IMR-90 (cell line): ENCODE data around the gene TEK. TPM values are rescaled to one million over a fixed set of nuclear protein-coding genes. Genes with fewer than 3 reads are reported as not detected.

Experiments
- ATAC-seq: fragments of 200-7000 bp; cut with Tn5 transposase; 2 replicates; pipeline ENCODE4 v1.9.1; 2020; ENCODE audit warnings: low read depth, mild to moderate bottlenecking, moderate library complexity
- BruUV-seq: library from RNA; stranded (reverse); fragments of 400-500 nt; replicated peaks from 2 replicates; lab custom pipeline; 2021; lab: Mats Ljungman, UMichigan
- CTCF ChIA-PET: fragments of 300-600 bp; formaldehyde crosslinking; extraction: SDS; loops from one replicate; lab custom pipeline; 2021; ENCODE audit warnings: antibody characterized with exemption; lab: Yijun Ruan, JAX
- POLR2A ChIA-PET: fragments of 300-600 bp; sonication (Branson Sonifier 250); formaldehyde crosslinking; loops from one replicate; lab custom pipeline; 2022; ENCODE audit warnings: antibody characterized with exemption; ENCODE audit not compliant: unreplicated experiment; lab: Charles Lee
- DNase-seq: peaks from one replicate; pipeline ENCODE4 v3.0.0; 2013
- H2AFZ ChIP-seq: replicated peaks from 2 replicates; pipeline ENCODE3; 2013; ENCODE audit warnings: low read length, mild to moderate bottlenecking; ENCODE audit not compliant: poor library complexity
- H2AK5ac ChIP-seq: 2 replicates; pipeline ENCODE4 v1.6.1; 2013; ENCODE audit warnings: low read depth, low read length, inconsistent platforms
- H2AK9ac ChIP-seq: replicated peaks from 2 replicates; pipeline ENCODE3; 2013; ENCODE audit warnings: mild to moderate bottlenecking, low read depth, low read length, moderate library complexity; ENCODE audit not compliant: poor library complexity
- H2BK120ac ChIP-seq: 2 replicates; pipeline ENCODE4 v1.6.1; 2013; ENCODE audit warnings: low read depth, low read length, inconsistent platforms
- H2BK15ac ChIP-seq: 3 replicates; pipeline ENCODE4 v1.6.1; 2013; ENCODE audit warnings: low read depth, low read length, inconsistent platforms
- H2BK20ac ChIP-seq: 2 replicates; pipeline ENCODE4 v1.6.1; 2013; ENCODE audit warnings: low read depth, mild to moderate bottlenecking, inconsistent platforms, low read length, moderate library complexity
- H2BK5ac ChIP-seq: 2 replicates; pipeline ENCODE4 v1.6.1; 2013; ENCODE audit warnings: mild to moderate bottlenecking, low read depth, low read length, inconsistent platforms; ENCODE audit not compliant: poor library complexity, severe bottlenecking
- H3K14ac ChIP-seq: replicated peaks from 2 replicates; pipeline ENCODE4 v1.6.1; 2013; ENCODE audit warnings: low read depth, low read length, inconsistent platforms
- H3K18ac ChIP-seq: 2 replicates; pipeline ENCODE4 v1.6.1; 2013; ENCODE audit warnings: low read depth, low read length, control low read depth
- H3K23ac ChIP-seq: 2 replicates; pipeline ENCODE4 v1.6.1; 2013; ENCODE audit warnings: low read depth, low read length, inconsistent platforms
- H3K27ac ChIP-seq: 2 replicates; pipeline ENCODE4 v1.5.1; 2013; ENCODE audit warnings: mild to moderate bottlenecking, control low read depth, low read length; ENCODE audit not compliant: insufficient read depth
- H3K27me3 ChIP-seq: 2 replicates; pipeline ENCODE4 v1.6.1; 2013; ENCODE audit warnings: low read length; ENCODE audit not compliant: control insufficient read depth, insufficient read depth
- H3K36me3 ChIP-seq: 2 replicates; pipeline ENCODE4 v1.6.1; 2013; ENCODE audit warnings: low read length, mixed read lengths; ENCODE audit not compliant: control insufficient read depth, insufficient read depth
- H3K4ac ChIP-seq: 2 replicates; pipeline ENCODE4 v1.6.1; 2013; ENCODE audit warnings: low read depth, low read length, inconsistent platforms
- H3K4me1 ChIP-seq: 2 replicates; pipeline ENCODE4 v1.6.1; 2013; ENCODE audit warnings: low read length, mixed read lengths; ENCODE audit not compliant: control insufficient read depth, insufficient read depth
- H3K4me2 ChIP-seq: 2 replicates; pipeline ENCODE4 v1.6.1; 2013; ENCODE audit warnings: low read depth, mild to moderate bottlenecking, control low read depth, low read length, moderate library complexity
- H3K4me3 ChIP-seq: 2 replicates; pipeline ENCODE4 v1.5.1; 2013; ENCODE audit warnings: low read depth, mild to moderate bottlenecking, control low read depth, low read length, moderate library complexity; ENCODE audit not compliant: insufficient read depth
- H3K56ac ChIP-seq: 2 replicates; pipeline ENCODE4 v1.6.1; 2013; ENCODE audit warnings: low read length, inconsistent platforms; ENCODE audit not compliant: insufficient read depth; ENCODE audit errors: extremely low read depth
- H3K79me1 ChIP-seq, 2 experiments: 2 replicates each; pipeline ENCODE4 v1.6.1; 2013; ENCODE audit warnings: low read length in 2 of 2, inconsistent platforms in 1 of 2, low read depth in 1 of 2
- H3K9ac ChIP-seq: 2 replicates; pipeline ENCODE4 v1.6.1; 2013; ENCODE audit warnings: low read depth, low read length, control low read depth
- H3K9me1 ChIP-seq: 2 replicates; pipeline ENCODE4 v1.6.1; 2013; ENCODE audit warnings: low read length, inconsistent platforms; ENCODE audit not compliant: insufficient read depth
- H3K9me3 ChIP-seq: 2 replicates; pipeline ENCODE4 v1.6.1; 2013; ENCODE audit warnings: low read length; ENCODE audit not compliant: control insufficient read depth, insufficient read depth
- H4K20me1 ChIP-seq: 2 replicates; pipeline ENCODE4 v1.6.1; 2013; ENCODE audit warnings: low read length, inconsistent platforms; ENCODE audit not compliant: insufficient read depth
- H4K5ac ChIP-seq: 2 replicates; pipeline ENCODE4 v1.6.1; 2013; ENCODE audit warnings: mild to moderate bottlenecking, low read depth, low read length, control low read depth
- H4K8ac ChIP-seq, 2 experiments: 2 replicates each; pipeline ENCODE4 v1.6.1; 2013; ENCODE audit warnings: low read depth in 2 of 2, low read length in 2 of 2, control low read depth in 1 of 2, inconsistent platforms in 1 of 2
- H4K91ac ChIP-seq: 2 replicates; pipeline ENCODE4 v1.6.1; 2013; ENCODE audit warnings: low read depth, low read length, inconsistent platforms; ENCODE audit not compliant: insufficient read depth
- MAZ ChIP-seq: IDR thresholded peaks from 2 replicates; pipeline ENCODE4 v1.6.1; 2012; ENCODE audit warnings: low read depth, mild to moderate bottlenecking, low read length, improper control_type of control experiment, moderate library complexity, borderline replicate concordance
- RAD21 ChIP-seq: IDR thresholded peaks from 2 replicates; pipeline ENCODE4 v1.6.1; 2012; ENCODE audit warnings: low read length, improper control_type of control experiment
- SMC3 ChIP-seq: fragments of 150-350 bp; IDR thresholded peaks from 2 replicates; pipeline ENCODE4 v1.6.1; 2016; ENCODE audit warnings: low read depth, mild to moderate bottlenecking, antibody characterized with exemption, low read length, moderate library complexity
- WGBS, 2 experiments: methylation state at CpG; one replicate each; pipeline versions ENCODE4 v1.1.5 to v1.1.7; 2013; ENCODE audit warnings: missing lambda C conversion rate in 2 of 2; ENCODE audit not compliant: insufficient read length in 1 of 2; ENCODE audit errors: extremely low coverage in 2 of 2; 5-methylcytosine and 5-hydroxymethylcytosine counted together
- dilution Hi-C: fragments of 300-500 bp; cut with HindIII; formaldehyde crosslinking; loops from one replicate; pipeline ENCODE4 v1.14.3; 2018; ENCODE audit warnings: low sequenced_read_pairs; ENCODE audit not compliant: unreplicated experiment
- in situ Hi-C: fragments of 300-500 bp; cut with MboI; formaldehyde crosslinking; loops from 3 replicates; pipeline ENCODE4 v1.14.3; 2019; ENCODE audit warnings: low sequenced_read_pairs, inconsistent platforms, mixed read lengths
- intact Hi-C: fragments of 100-400 bp; cut with micrococcal nuclease; formaldehyde crosslinking; loops from 2 replicates; pipeline ENCODE4 v1.10.0; 2022
- polyA plus RNA-seq, 3 experiments: library from polyadenylated mRNA; depleted of rRNA; stranded (reverse); fragments of >200 nt; gene quantifications; 2 replicates each; pipeline ENCODE4 v1.2.3, GENCODE V29; 2012; ENCODE audit warnings: low replicate concordance in 1 of 3
- total RNA-seq: library from RNA; depleted of rRNA; stranded (reverse); fragments of >200 nt; gene quantifications from 2 replicates; pipeline ENCODE4 v1.2.3, GENCODE V29; 2012
- TF ChIP-seq, protein P1 (sequence below): conservative IDR thresholded peaks from 2 replicates; pipeline ENCODE4 v1.5.1; 2012; ENCODE audit warnings: mild to moderate bottlenecking, low read depth, low read length, improper control_type of control experiment

Gene TEK
- total and polyA plus RNA-seq, 2 of the 4 experiments (the other 2 are of a cell fraction): 6.3 to 11.7 TPM

DNA sequence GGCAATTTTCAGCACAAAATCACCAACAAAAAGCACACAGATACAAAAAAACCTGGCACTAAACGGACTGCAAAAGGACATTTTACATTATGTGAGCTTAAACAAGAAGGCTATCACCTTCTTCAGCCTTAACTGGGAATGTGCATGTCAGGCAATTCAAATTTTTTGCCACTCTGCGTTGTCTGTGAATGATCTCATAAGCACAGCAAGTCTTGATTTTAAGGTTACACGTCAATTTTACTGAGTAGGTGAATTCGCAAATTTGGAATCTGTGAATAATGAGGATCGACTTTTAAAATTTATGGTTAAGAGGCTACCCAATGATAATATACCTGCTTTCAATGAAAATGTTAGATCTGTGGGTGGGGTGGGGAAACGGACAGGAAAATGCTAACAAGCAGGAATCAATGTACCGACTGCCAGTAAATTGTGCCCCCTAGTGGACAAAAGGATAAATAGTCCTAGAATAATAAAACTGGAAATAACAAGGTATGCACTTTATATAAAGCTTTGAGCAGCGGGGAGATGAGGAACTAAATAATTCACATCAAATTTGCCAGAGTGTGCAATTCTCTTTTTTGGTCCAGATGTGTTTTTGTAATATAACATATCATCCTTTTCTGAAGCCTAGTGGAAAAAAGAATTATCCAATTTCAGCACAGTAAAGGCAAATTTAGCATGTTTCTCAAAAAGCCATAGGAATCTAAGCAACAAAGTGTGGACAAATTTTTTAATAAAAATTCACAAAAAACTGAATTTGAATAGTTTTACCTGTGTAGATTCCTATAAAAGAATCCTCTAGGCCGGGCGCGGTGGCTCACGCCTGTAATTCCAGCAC, 167.4 kb downstream of the TEK start:
- Histone ChIP-seq H3K27me3 (peaks cover 2% of the 10 kb centered on the region), H3K56ac (no peak overlapping the region; the same call in 1 of the 2 replicates), H3K14ac (no peak overlapping the region; the same call in 1 of the 2 replicates), H3K4me1 (peaks cover 4% of the 10 kb centered on the region), H2BK15ac (peak overlapping the region; percentile 48; the same call in 2 of the 3 replicates), H3K36me3 (no peaks in the 10 kb centered on the region), H3K4me2 (peak overlapping the region; percentile 18; the same call in 1 of the 2 replicates), H4K20me1 (no peaks in the 10 kb centered on the region), H4K91ac (peak overlapping the region; percentile 59; the same call in 1 of the 2 replicates), H2BK20ac (peak overlapping the region; percentile 90; the same call in 1 of the 2 replicates), H3K9me1 (no peaks in the 10 kb centered on the region), H3K18ac (peak overlapping the region; percentile 92; the same call in 1 of the 2 replicates), H2BK120ac (peak overlapping the region; percentile 73), H3K9ac (peak overlapping the region; percentile 4; the same call in 1 of the 2 replicates), H2AK9ac (no peak overlapping the region), H2AK5ac (no peak overlapping the region), H2BK5ac (peak overlapping the region; percentile 31), H3K4me3 (no peak overlapping the region), H3K4ac (0 out of 2 replicates have a peak overlapping the region, but pooled peaks have one; percentile 1), H3K9me3 (no peaks in the 10 kb centered on the region), H4K5ac (peak overlapping the region; percentile 89), H2AFZ (no peak overlapping the region), H3K27ac (peak overlapping the region; percentile 14; the same call in 1 of the 2 replicates), H4K8ac (peak overlapping the region; percentile 26 to 45; a peak in 3 of 4 replicates), H3K23ac (no peak overlapping the region), H3K79me1 (no peaks in the 10 kb centered on the region)
- dilution Hi-C loops: no loop called here
- DNase-seq: peak; percentile 67
- CTCF ChIA-PET: interaction anchor here (0.7 to 1.4 kb wide), 6 partner anchors 9 to 348 kb away, joined by 3 read pairs; no protein-coding TSS in a partner anchor
- POLR2A ChIA-PET: no interaction called here
- no CpG with 5 or more reads among the region's 12 CpGs for WGBS, 2 experiments
- BruUV-seq: no TSS peak
- intact Hi-C loops: loop anchor here (1.0 to 5.0 kb wide), 9 partner anchors 30 to 532 kb away; partner anchors contain the start of genes CAAP1 and PLAA
- TF ChIP-seq, protein P1, sequence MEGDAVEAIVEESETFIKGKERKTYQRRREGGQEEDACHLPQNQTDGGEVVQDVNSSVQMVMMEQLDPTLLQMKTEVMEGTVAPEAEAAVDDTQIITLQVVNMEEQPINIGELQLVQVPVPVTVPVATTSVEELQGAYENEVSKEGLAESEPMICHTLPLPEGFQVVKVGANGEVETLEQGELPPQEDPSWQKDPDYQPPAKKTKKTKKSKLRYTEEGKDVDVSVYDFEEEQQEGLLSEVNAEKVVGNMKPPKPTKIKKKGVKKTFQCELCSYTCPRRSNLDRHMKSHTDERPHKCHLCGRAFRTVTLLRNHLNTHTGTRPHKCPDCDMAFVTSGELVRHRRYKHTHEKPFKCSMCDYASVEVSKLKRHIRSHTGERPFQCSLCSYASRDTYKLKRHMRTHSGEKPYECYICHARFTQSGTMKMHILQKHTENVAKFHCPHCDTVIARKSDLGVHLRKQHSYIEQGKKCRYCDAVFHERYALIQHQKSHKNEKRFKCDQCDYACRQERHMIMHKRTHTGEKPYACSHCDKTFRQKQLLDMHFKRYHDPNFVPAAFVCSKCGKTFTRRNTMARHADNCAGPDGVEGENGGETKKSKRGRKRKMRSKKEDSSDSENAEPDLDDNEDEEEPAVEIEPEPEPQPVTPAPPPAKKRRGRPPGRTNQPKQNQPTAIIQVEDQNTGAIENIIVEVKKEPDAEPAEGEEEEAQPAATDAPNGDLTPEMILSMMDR: peak; percentile 84
- TF ChIP-seq RAD21 (peak; percentile 95), SMC3 (peak; percentile 87), MAZ (no peak)
- peak; percentile 70 for ATAC-seq
- in situ Hi-C loops: loop anchor here (5.0 to 10.0 kb wide), 2 partner anchors 239 to 532 kb away; no protein-coding TSS in a partner anchor
